Calu3 (cell line): Measurements from ENCODE around the gene RPLP2. TPM values are rescaled to one million over a fixed set of nuclear protein-coding genes. Genes with fewer than 3 reads are reported as not detected.

Experiments
- BruUV-seq: library from RNA; stranded (reverse); fragments of 400-500 nt; replicated peaks from 2 replicates; lab custom pipeline; 2021; lab: Mats Ljungman, UMichigan
- CTCF ChIA-PET: fragments of 300-600 bp; sonication (Branson Sonifier 250); formaldehyde crosslinking; loops from one replicate; lab custom pipeline; 2022; ENCODE audit warnings: antibody characterized with exemption; lab: Charles Lee
- DNase-seq: peaks from one replicate; pipeline ENCODE4 v3.0.0; 2022
- H3K27ac Mint-ChIP-seq: one replicate; pipeline ENCODE4 v1.8.0; 2022; ENCODE audit warnings: mixed read lengths; ENCODE audit not compliant: unreplicated experiment
- H3K27me3 Mint-ChIP-seq: one replicate; pipeline ENCODE4 v1.8.0; 2022; ENCODE audit warnings: mixed read lengths; ENCODE audit not compliant: unreplicated experiment
- H3K36me3 Mint-ChIP-seq: one replicate; pipeline ENCODE4 v1.8.0; 2022; ENCODE audit warnings: mild to moderate bottlenecking, moderate library complexity, mixed read lengths; ENCODE audit not compliant: insufficient read depth, unreplicated experiment
- H3K4me1 Mint-ChIP-seq: one replicate; pipeline ENCODE4 v1.8.0; 2022; ENCODE audit warnings: mild to moderate bottlenecking, low read depth, mixed read lengths; ENCODE audit not compliant: unreplicated experiment
- H3K4me3 Mint-ChIP-seq: one replicate; pipeline ENCODE4 v1.8.0; 2022; ENCODE audit warnings: mild to moderate bottlenecking, low read depth, moderate library complexity, mixed read lengths; ENCODE audit not compliant: unreplicated experiment
- H3K9me3 Mint-ChIP-seq: one replicate; pipeline ENCODE4 v1.8.0; 2022; ENCODE audit warnings: low read depth, mixed read lengths; ENCODE audit not compliant: unreplicated experiment
- intact Hi-C: fragments of 100-400 bp; cut with micrococcal nuclease; formaldehyde crosslinking; loops from one replicate; pipeline ENCODE4 v1.10.0; 2022; ENCODE audit not compliant: unreplicated experiment
- total RNA-seq: library from RNA; stranded (reverse); gene quantifications from 2 replicates; pipeline ENCODE4 v1.2.3, GENCODE V29; 2022
- TF ChIP-seq, protein P1 (sequence below): fragments of 200-600 bp; IDR thresholded peaks from one replicate; pipeline ENCODE4 v1.8.0; 2022; ENCODE audit warnings: antibody characterized with exemption; ENCODE audit not compliant: unreplicated experiment

The RPLP2 gene
- total RNA-seq, 1 experiment from 2014 or later, result 1,381 TPM

GRCh38 chr11:848380-848931 lies 38.7 kb downstream of the RPLP2 start:
- DNase-seq, result peak; percentile 75
- H3K4me3 Mint-ChIP-seq, result no peak overlapping the region
- peaks cover 25% of the 10 kb centered on the region for H3K36me3 Mint-ChIP-seq
- TF ChIP-seq, protein P1, sequence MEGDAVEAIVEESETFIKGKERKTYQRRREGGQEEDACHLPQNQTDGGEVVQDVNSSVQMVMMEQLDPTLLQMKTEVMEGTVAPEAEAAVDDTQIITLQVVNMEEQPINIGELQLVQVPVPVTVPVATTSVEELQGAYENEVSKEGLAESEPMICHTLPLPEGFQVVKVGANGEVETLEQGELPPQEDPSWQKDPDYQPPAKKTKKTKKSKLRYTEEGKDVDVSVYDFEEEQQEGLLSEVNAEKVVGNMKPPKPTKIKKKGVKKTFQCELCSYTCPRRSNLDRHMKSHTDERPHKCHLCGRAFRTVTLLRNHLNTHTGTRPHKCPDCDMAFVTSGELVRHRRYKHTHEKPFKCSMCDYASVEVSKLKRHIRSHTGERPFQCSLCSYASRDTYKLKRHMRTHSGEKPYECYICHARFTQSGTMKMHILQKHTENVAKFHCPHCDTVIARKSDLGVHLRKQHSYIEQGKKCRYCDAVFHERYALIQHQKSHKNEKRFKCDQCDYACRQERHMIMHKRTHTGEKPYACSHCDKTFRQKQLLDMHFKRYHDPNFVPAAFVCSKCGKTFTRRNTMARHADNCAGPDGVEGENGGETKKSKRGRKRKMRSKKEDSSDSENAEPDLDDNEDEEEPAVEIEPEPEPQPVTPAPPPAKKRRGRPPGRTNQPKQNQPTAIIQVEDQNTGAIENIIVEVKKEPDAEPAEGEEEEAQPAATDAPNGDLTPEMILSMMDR, result peak; percentile 89
- no peaks in the 10 kb centered on the region for H3K9me3 Mint-ChIP-seq
- peaks cover 4% of the 10 kb centered on the region for H3K4me1 Mint-ChIP-seq
- CTCF ChIA-PET, result interaction anchor here (0.9 to 1.0 kb wide), 4 partner anchors 8 to 203 kb away, joined by 3 to 6 read pairs (median 4); no protein-coding TSS in a partner anchor
- H3K27ac Mint-ChIP-seq, result no peak overlapping the region
- BruUV-seq, result no TSS peak
- intact Hi-C loops, result no loop called here
- no peaks in the 10 kb centered on the region for H3K27me3 Mint-ChIP-seq

DNA sequence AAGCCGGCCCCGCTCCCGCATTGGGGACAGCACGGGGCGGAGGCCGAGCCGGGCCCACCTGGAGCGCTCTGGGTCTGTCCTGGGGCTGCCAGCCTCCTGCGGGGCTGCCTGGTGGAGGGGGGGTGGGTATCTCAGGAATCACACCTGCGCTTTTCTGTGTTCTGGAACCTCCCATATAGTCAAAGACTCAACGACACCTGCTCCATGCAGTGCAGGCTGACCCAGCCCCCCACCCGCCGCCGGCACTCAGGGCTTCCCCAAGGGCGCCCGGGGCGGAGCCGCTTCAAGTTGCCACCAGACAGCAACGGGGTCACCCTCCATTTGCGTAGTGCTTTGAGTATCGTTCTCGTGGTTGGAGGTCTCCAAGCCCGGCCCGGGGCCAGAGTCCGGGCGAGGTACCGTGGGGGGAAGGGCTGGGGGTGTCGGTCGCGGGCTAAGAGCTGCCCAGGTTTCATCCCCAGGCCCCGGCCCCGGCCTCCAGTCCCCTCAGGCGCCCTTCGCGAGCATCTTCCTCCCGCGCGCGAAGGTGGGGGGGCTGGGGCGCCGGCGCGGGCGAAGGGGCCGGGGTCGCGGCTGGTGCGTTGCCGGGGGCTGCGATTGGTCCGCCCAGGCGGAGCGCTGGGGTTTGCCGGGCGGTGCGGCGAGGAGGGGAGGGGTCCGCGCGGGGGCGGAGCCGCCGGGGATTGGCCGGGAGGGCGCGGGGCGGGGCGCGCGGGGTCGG lies 39.5 kb downstream of the RPLP2 start:
- H3K36me3 Mint-ChIP-seq, result peaks cover 19% of the 10 kb centered on the region
- CTCF ChIA-PET, result no interaction called here

DNA sequence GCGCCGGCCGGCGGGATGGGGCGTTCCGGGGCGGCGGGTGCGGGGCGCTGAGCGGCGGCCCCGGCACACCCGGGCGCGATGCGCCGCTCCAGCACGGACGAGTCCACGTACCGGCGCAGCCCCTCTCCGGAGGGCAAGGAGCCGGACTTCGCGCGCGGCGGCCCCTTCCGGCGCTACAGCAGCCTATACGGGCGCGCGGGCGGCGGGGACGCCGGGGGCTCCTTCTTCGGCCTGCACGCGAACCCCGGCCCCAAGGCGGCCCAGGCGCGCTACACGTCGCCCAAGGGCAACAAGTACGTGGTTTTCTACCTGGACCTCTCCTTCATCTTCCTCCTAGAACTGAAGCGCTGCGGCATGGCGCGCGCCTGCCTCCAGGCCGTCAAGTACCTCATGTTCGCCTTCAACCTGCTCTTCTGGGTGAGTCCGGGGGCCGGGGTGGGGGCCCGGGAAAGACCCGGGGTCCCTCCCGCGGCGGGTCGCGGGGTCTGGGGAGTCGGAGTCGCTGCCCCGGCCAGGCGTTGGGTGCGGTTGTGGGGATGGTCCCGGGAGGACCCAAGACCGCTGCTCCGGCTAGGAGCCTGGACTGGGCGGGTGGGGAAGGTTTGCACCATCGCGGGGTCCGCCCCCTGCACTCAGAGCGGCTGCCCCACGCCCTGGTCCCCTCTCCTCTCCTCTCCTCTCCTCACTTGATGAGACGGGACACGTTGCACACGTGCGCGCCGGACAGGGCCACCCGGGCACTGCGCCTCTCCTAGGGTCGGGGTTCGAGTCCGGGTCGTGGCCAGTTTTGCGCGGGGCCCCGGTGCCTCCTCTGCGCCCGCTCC lies 40.4 kb downstream of the RPLP2 start:
- Mint-ChIP-seq H3K27me3 (no peaks in the 10 kb centered on the region), H3K4me3 (no peak overlapping the region), H3K4me1 (no peaks in the 10 kb centered on the region), H3K9me3 (no peaks in the 10 kb centered on the region), H3K27ac (no peak overlapping the region), H3K36me3 (peaks cover 14% of the 10 kb centered on the region)
- TF ChIP-seq, protein P1, result no peak
- CTCF ChIA-PET, result no interaction called here
- no peak for DNase-seq
- no TSS peak for BruUV-seq
- intact Hi-C loops, result loop anchor here (10.0 kb wide), 1 partner anchor 205 kb away; no protein-coding TSS in a partner anchor

More for the DNA sequence above, 39.5 kb downstream of the RPLP2 start:
- no peaks in the 10 kb centered on the region for H3K27me3 Mint-ChIP-seq
- H3K4me3 Mint-ChIP-seq, result no peak overlapping the region
- BruUV-seq, result no TSS peak
- H3K9me3 Mint-ChIP-seq, result no peaks in the 10 kb centered on the region
- TF ChIP-seq, protein P1, result no peak
- no peak for DNase-seq
- intact Hi-C loops, result no loop called here
- no peak overlapping the region for H3K27ac Mint-ChIP-seq
- no peaks in the 10 kb centered on the region for H3K4me1 Mint-ChIP-seq
